Breast epithelium (tissue), 3 donors: ENCODE results near the gene HECTD4.

Source experiments
- CTCF ChIP-seq, 3 donors: fragments of 450-650 bp; IDR thresholded peaks; one replicate each; pipeline ENCODE4 v1.5.1; 2016 to 2017; ENCODE audit warnings: antibody characterized with exemption in 3 of 3, mild to moderate bottlenecking in 3 of 3, moderate library complexity in 3 of 3
- POLR2A ChIP-seq: fragments of 450-650 bp; IDR thresholded peaks from one replicate; pipeline ENCODE4 v1.6.1; 2016; ENCODE audit warnings: antibody characterized with exemption, mild to moderate bottlenecking, moderate library complexity

GRCh38 chr12:112349431-112349830 is 32.8 kb downstream of the HECTD4 start:
- TF ChIP-seq CTCF (IDR thresholded peaks at IDR 0.05) (no peak), POLR2A (no peak)
